ENCODE results near the gene PHOSPHO2. TPM values are rescaled to one million over a fixed set of nuclear protein-coding genes. Genes with fewer than 3 reads are reported as not detected.

Gene PHOSPHO2
- total RNA-seq, 1 donor from 2014 or later = 3.4 TPM

- intact Hi-C loops (cut with micrococcal nuclease) = no loop called here
Observed at GRCh38 chr2:169712791-169713227, 18.5 kb downstream of the PHOSPHO2 start.

DNA sequence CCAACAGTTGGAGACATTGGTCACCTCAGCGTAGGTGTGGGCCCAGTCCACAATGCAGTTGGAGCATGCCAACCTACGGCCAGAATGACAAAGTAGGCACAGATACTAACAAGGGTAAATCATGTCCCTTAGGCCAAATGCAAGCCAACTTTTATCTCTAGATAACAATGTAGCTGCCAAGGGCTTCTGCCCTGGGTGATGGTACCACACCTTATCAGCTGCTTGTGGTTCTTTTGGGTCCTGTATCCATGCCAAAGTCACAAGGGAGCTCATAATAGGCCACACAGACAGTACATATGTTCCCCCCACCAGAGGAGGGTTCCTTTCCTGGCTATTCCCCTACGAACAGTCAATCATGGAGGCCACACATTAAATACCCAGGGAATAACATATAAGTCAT, 19.1 kb downstream of the PHOSPHO2 start:
- intact Hi-C loops (cut with micrococcal nuclease) = no loop called here
- peak; percentile 33 for ATAC-seq
- no peak for DNase-seq

More at GRCh38 chr2:169712791-169713227, 18.5 kb downstream of the PHOSPHO2 start:
- DNase-seq = no peak
- ATAC-seq = no peak

DNA sequence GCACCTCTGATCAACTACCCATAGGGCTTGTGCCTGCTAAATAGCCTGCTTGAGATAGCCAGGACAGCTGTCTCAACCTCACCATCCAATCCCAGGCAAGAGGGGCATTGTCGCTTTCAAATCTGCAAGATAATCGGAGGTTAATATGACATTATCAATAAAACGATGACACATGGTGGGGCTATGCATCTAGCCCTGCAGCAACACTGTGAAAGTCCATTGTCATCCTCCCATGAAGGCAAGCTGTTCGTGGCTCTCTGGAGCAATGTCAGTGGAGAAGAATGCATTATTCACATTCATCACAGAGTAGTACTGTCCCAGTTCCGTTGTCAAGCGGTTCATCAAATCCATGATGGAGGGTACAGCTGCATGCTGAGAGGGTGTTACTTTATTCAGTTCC, 20.4 kb downstream of the PHOSPHO2 start:
- ATAC-seq = no peak
- DNase-seq = no peak
- intact Hi-C loops (cut with micrococcal nuclease) = no loop called here

DNA sequence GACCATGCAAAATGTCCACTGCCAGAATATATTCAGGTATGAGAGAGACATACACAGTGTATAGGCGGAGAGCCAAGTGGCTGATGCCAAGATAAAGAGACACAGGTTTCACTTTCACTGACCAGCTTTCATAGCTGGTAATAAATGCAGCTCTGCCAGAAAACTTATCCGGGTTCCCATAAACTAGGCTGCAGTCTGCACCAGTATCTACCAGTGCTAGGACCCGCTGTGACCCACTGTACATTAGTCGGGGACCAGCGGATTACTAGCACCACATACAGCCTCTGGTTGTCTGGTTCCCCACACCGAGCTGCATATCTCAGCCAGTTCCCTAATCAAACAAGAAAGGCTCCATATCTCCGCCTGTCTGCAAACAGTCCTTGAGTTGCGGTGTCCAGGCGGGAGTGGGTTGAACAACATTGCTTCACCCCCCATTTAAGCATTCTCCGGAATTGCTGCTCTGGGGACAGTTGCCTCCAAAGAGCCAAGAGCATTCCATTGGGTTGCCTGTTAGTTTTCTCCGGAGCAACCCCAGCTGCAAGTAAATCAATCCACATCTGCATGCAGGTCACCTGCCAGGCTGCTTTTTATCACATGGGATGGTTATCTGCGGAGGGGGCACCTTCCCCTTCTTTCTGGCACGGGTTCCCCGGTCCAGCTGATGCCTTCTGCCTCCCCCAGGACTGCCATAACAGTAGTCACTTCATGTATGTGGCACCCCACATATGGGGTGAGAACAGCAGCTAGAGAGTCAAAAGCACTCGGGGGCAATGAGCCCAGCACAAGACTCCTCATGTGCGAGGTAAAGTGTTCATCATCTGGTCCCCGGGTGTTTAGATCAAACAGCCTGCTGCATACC, 21.3 kb downstream of the PHOSPHO2 start:
- intact Hi-C loops (cut with micrococcal nuclease) = no loop called here
- DNase-seq (no peak), ATAC-seq (peak; percentile 46)

- ATAC-seq = peak; percentile 58
- peak; percentile 41 for DNase-seq
- intact Hi-C loops (cut with micrococcal nuclease) = no loop called here
Observed at GRCh38 chr2:169716238-169716886, 22.1 kb downstream of the PHOSPHO2 start.

DNA sequence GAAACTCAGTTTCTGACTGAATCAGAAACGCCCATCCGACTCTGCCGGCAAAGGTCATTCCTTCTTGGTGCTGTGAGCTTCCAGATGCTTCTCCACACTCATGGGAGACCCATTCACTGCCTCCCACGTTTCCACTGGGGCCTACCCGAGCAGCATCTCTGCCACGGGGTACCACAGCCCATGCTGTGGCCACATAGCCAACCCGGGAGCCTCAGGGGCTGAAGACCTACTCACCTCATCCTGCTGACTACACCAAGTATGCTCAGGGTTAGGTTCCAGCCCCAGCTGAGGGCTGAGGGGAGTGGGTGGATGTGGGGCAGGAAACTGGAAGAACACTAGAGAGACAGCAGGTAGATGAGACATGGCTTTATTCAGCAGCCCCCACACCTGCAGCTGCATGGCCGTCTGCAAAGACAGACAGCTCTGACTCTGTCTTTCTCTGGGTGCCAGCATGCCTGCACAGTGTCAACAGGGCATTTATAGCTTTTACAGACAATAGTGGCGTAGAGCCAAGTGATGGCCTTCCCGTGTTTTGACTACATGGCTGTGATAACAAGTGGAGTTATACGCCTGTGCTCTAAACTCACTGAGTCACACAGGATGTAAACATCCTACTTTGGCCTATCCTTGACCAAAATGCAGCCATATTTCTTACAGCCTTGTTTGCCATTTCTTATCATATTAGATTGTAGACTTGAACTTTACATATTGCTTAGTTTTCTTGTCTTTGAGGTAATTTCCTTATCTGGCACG, 22.8 kb downstream of the PHOSPHO2 start:
- intact Hi-C loops (cut with micrococcal nuclease) = no loop called here
- ATAC-seq (peak; percentile 34), DNase-seq (no peak)

- DNase-seq = no peak
- intact Hi-C loops (cut with micrococcal nuclease) = no loop called here
- no peak for ATAC-seq
Observed at GRCh38 chr2:169717691-169718063, 23.4 kb downstream of the PHOSPHO2 start.

DNA sequence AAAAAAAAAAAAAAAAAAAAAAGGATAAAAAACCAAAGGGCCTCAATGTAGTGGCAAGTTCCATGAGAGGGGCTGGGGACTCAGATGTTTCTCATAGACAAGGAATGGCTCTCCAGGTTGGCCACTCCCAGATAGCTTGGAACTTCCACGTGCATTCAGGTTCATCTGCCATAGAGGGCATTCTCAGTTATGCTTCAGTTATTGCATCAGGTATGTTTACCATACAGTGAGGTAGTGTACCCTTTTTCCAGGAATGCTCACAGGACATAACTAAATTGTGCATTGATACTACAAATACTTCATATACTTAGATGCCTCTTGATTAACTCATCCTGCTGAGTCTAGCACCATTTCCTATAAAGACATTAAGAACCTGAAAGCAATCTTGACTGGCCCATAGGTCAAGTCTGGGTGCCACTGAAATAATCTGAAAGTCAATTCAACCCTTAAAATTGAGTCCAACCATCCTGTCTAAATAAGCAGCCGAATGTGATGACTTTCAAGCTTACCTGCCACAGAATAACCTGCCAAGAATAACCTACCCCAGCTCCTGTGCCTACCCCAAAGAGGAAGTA, 24.7 kb downstream of the PHOSPHO2 start:
- intact Hi-C loops (cut with micrococcal nuclease) = no loop called here
- ATAC-seq = no peak
- no peak for DNase-seq

DNA sequence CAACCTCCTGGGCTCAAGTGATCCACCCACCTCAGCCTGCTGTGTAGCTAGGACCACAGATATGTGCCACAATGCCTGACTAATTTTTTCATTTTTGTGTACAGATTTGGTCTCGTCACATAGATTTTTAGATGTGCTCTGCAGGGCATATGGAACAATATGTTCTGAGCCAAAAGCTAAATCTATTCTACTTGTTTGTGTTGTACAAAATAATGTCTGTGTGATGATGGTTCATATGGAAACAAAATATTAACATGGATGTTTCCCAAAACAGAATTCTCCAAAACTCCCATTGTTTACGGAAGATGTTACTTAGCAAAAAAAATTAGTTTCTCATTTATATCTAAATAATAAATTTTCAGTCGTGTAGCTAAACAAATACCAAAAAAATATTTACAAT, 26.7 kb downstream of the PHOSPHO2 start:
- ATAC-seq (no peak), DNase-seq (no peak)
- intact Hi-C loops (cut with micrococcal nuclease) = no loop called here

- ATAC-seq (no peak), DNase-seq (no peak)
- intact Hi-C loops (cut with micrococcal nuclease) = no loop called here
Observed at GRCh38 chr2:169727065-169727464, 32.8 kb downstream of the PHOSPHO2 start.

- ATAC-seq (no peak), DNase-seq (no peak)
- intact Hi-C loops (cut with micrococcal nuclease) = no loop called here
Observed at GRCh38 chr2:169729274-169729605, 35.0 kb downstream of the PHOSPHO2 start.

- no peak for DNase-seq
- intact Hi-C loops (cut with micrococcal nuclease) = no loop called here
- ATAC-seq = no peak
Observed at GRCh38 chr2:169732075-169732474, 37.8 kb downstream of the PHOSPHO2 start.

DNA sequence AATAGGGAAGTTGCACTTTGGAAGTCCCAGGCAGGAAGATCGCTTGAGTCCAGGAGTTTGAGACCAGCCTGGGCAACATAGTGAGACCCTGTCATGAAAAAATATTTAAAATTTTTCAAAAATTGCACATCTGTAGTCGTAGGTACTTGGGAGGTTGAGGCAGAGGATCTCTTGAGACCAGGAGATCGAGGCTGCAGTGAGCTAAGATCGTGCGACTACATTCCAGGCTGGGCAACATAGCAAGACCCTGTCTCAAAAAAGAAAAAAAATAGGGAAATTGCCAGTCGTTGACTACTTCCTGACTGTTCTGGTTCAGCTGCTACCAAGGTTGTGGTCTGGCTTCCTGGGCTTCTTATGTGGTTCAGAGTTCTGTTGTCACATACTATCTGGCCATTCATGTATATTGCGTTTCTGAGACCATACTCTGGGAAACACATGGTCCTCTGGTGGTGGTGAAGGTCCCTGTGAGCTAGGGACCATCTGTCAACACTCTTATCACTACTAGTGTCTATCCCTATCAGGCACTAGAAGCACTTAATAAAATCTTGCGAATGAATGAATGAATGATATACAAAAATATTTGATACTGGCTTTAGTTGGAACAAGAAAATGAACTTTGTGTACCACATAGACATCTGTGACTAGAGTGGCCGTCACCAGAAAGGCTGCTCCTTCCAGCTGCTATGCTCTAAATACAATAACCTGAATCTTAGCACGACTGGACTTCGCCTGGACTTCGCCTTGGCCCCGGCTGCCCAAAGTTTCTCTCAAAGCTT, 38.5 kb downstream of the PHOSPHO2 start:
- peak; percentile 40 for ATAC-seq
- intact Hi-C loops (cut with micrococcal nuclease) = no loop called here

GRCh38 chr2:169734169-169734847, 40.0 kb downstream of the PHOSPHO2 start:
- DNase-seq = peak; percentile 48
- ATAC-seq = peak; percentile 44

More for the DNA sequence above, 38.5 kb downstream of the PHOSPHO2 start:
- DNase-seq = no peak

DNA sequence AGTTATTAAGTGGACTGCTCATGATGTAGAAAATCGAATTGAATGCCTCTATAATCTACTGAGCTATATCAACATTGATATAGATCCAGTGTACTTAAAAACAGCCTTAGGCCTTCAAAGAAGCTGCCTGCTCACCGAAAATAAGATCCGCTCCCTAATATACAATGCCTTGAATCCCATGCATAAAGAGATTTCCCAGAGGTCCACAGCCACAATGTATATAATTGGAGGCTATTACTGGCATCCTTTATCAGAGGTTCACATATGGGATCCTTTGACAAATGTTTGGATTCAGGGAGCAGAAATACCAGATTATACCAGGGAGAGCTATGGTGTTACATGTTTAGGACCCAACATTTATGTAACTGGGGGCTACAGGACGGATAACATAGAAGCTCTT, 41.4 kb downstream of the PHOSPHO2 start:
- no peak for ATAC-seq
- no peak for DNase-seq
- intact Hi-C loops (cut with micrococcal nuclease) = no loop called here

More at GRCh38 chr2:169734169-169734847, 40.0 kb downstream of the PHOSPHO2 start:
- intact Hi-C loops (cut with micrococcal nuclease) = no loop called here

DNA sequence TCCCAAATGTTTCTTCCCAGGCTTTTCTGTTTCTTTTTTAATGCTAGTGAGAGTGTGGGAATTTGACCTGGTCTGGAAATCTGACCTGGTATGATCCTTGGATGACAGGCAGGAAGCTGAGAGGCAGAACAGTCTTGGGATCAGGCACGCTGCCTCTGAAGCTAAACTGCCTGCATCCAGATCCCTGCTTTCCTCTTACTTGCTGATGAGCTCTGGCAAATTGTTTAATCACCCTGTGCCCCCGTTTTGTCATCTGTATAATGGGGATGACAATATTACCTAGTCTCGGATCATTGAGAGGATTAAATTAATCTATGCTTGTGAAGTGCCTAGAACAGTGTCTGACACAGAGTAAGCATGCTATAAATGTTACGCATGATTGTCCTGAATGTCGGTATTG, 42.6 kb downstream of the PHOSPHO2 start:
- ATAC-seq = no peak
- intact Hi-C loops (cut with micrococcal nuclease) = no loop called here
- DNase-seq = no peak

GRCh38 chr2:169738566-169739229, 44.4 kb downstream of the PHOSPHO2 start:
- DNase-seq (no peak), ATAC-seq (no peak)
- intact Hi-C loops (cut with micrococcal nuclease) = no loop called here

GRCh38 chr2:169739351-169739750, 45.1 kb downstream of the PHOSPHO2 start:
- no peak for ATAC-seq
- intact Hi-C loops (cut with micrococcal nuclease) = no loop called here

More at GRCh38 chr2:169739351-169739750, 45.1 kb downstream of the PHOSPHO2 start:
- DNase-seq = no peak

Measured in left ventricle myocardium superior (tissue), 1 donor.